Measurements from ENCODE around the gene GXYLT1.

GRCh38 chr12:42145197-42145549, 499 bp upstream of the GXYLT1 start:
- TF ChIP-seq CTCF (conservative IDR thresholded peaks at IDR 0.05 in 1 of 2, IDR thresholded peaks at IDR 0.05 in 1 of 2; ENCODE audit: extremely low read depth in 1 of 2, insufficient read depth in 1 of 2, low read depth in 1 of 2, low read length in 2 of 2) (no peak), EZH2 (IDR thresholded peaks at IDR 0.05; ENCODE audit: borderline replicate concordance, low read length) (no peak)

Data from mammary epithelial cell (primary cell).